ENCODE measurements around the gene PAPPA. TPM values are rescaled to one million over a fixed set of nuclear protein-coding genes. Genes with fewer than 3 reads are reported as not detected.
A peak's percentile ranks its signal among the peaks of the same experiment; 100 is the strongest.

PAPPA gene
- polyA plus RNA-seq, 6 donors from 2014 or later: not detected

DNA sequence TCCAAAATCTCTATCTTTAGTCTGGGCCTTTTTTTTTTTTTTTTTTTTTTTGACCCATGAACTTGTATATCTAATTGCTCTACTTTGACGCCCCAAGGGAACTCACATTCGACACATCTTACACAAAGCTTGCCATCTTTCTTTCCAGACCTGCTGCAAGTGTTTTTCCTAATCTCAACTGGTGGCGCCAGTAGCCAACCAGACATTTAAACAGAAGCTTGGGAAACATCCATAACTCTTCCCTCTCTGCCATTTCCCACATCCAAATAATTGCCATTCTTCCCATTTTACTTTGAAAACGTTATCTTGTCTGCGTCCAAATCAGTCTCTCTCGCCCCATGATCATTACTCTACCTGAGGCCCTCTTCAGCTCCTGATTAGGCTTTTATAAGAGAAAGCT is 130.9 kb downstream of the PAPPA start:
- no peaks in the 10 kb centered on the region for H3K36me3 Mint-ChIP-seq
- H3K4me1 Mint-ChIP-seq: no peaks in the 10 kb centered on the region
- H3K27me3 Mint-ChIP-seq: peaks cover 0 to 8% (median 4%) of the 10 kb centered on the region in 3 donors
- DNase-seq (no peak), ATAC-seq (ENCODE audit: low read depth in 2 of 2) (no peak)
- H3K9me3 Mint-ChIP-seq: peaks cover 0 to 4% (median 2%) of the 10 kb centered on the region in 7 donors
- no peak overlapping the region for H3K27ac Mint-ChIP-seq
- H3K4me3 Mint-ChIP-seq: no peak overlapping the region

- Mint-ChIP-seq H3K27me3 (peaks cover 0 to 8% (median 7%) of the 10 kb centered on the region in 3 donors), H3K4me3 (no peak overlapping the region), H3K27ac (no peak overlapping the region), H3K4me1 (no peaks in the 10 kb centered on the region), H3K9me3 (peaks cover 0 to 2% (median under 1%) of the 10 kb centered on the region in 7 donors), H3K36me3 (no peaks in the 10 kb centered on the region)
- ATAC-seq (ENCODE audit: low read depth in 2 of 2): no peak
- no peak for DNase-seq
These were observed 131.7 kb downstream of the PAPPA start for GRCh38 chr9:116285320-116285719.

DNA sequence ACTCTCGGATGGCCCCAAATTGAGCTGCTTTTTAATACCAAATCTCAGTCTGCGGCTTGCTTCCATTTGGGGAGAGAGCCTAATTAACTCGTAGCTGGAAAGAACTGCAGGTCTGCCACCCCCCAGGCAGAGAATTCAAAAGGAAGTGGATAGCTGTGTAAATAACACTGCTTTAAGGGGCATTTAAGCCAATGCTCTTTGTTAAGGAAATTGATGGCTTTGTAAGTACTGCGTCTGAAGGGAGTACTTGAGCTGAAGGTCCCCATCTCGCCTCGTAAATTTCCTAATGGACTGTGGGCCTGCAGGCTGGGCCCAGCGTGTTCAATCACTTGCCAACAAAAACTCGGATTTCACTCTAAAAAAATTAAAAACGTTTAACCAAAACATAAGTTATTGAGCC is 132.7 kb downstream of the PAPPA start:
- ATAC-seq (ENCODE audit: low read depth in 2 of 2) (no peak), DNase-seq (no peak)
- peaks cover 0 to 13% (median 7%) of the 10 kb centered on the region in 3 donors for H3K27me3 Mint-ChIP-seq
- peaks cover 0 to 3% (median 0%) of the 10 kb centered on the region in 7 donors for H3K9me3 Mint-ChIP-seq
- H3K36me3 Mint-ChIP-seq: no peaks in the 10 kb centered on the region
- no peaks in the 10 kb centered on the region for H3K4me1 Mint-ChIP-seq
- H3K27ac Mint-ChIP-seq: no peak overlapping the region
- H3K4me3 Mint-ChIP-seq: no peak overlapping the region

DNA sequence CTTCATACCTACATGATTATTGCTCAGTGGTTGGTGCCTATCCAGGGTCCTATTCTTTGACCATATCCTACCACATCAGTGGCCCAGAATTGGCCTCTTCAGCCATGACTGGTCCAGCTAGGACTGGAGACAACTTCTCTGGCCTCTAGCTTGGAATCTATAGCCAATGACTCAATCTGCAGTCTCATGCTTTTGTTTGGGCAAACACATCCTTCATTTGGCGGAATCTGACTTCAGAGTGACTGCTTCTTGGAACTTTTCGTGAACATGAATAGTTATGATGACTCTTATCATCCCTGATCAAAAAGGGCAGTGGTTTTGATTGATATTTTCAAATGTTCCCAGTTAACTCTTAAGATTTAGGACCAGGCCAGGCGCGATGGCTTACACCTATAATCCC is 134.1 kb downstream of the PAPPA start:
- no peak for DNase-seq
- Mint-ChIP-seq H3K36me3 (no peaks in the 10 kb centered on the region), H3K27ac (no peak overlapping the region), H3K9me3 (peaks cover 0 to 3% (median 0%) of the 10 kb centered on the region in 7 donors), H3K4me3 (peak overlapping the region in 1 of 8 donors; percentile 10), H3K4me1 (no peaks in the 10 kb centered on the region), H3K27me3 (peaks cover 0 to 13% (median 7%) of the 10 kb centered on the region in 3 donors)
- no peak for ATAC-seq (ENCODE audit: low read depth in 2 of 2)

GRCh38 chr9:116288658-116289057 is 135.1 kb downstream of the PAPPA start:
- no peaks in the 10 kb centered on the region for H3K4me1 Mint-ChIP-seq
- H3K27ac Mint-ChIP-seq: no peak overlapping the region
- DNase-seq: no peak
- peaks cover 0 to 13% (median 7%) of the 10 kb centered on the region in 3 donors for H3K27me3 Mint-ChIP-seq
- peaks cover 0 to 3% (median 0%) of the 10 kb centered on the region in 7 donors for H3K9me3 Mint-ChIP-seq
- no peaks in the 10 kb centered on the region for H3K36me3 Mint-ChIP-seq
- no peak overlapping the region for H3K4me3 Mint-ChIP-seq
- ATAC-seq (ENCODE audit: low read depth in 2 of 2): no peak

DNA sequence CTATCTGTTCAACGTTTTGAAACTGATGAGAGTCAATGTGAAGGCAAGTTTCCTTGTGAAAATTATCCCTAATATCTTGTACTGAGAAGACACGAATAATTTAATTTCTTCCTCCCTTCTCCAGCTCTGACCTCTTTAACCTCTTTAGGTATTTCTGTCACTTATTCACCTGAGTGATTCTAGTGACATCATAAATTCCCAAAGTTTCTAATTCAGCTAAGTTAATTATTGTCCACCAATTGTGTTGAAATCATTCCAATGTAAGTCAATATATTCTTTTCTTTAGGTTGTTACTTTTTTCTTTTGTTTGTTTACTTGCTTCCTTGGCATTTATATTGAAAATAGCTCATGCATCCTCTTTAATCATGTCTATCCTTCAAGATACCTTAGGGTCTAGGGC is 143.8 kb downstream of the PAPPA start:
- no peaks in the 10 kb centered on the region for H3K36me3 Mint-ChIP-seq
- H3K27me3 Mint-ChIP-seq: peaks cover 0 to 8% (median 0%) of the 10 kb centered on the region in 3 donors
- H3K4me1 Mint-ChIP-seq: no peaks in the 10 kb centered on the region
- no peak overlapping the region for H3K4me3 Mint-ChIP-seq
- DNase-seq: no peak
- ATAC-seq (ENCODE audit: low read depth in 2 of 2): no peak
- H3K27ac Mint-ChIP-seq: no peak overlapping the region
- H3K9me3 Mint-ChIP-seq: peaks cover 0 to 5% (median 0%) of the 10 kb centered on the region in 7 donors

- Mint-ChIP-seq H3K36me3 (no peaks in the 10 kb centered on the region), H3K4me3 (no peak overlapping the region), H3K27ac (no peak overlapping the region), H3K27me3 (peaks cover 0 to 8% (median 0%) of the 10 kb centered on the region in 3 donors), H3K9me3 (peaks cover 0 to 5% (median 0%) of the 10 kb centered on the region in 7 donors), H3K4me1 (no peaks in the 10 kb centered on the region)
- DNase-seq (no peak), ATAC-seq (ENCODE audit: low read depth in 2 of 2) (no peak)
These were observed 144.7 kb downstream of the PAPPA start for GRCh38 chr9:116298249-116298648.

- Mint-ChIP-seq H3K36me3 (no peaks in the 10 kb centered on the region), H3K4me1 (no peaks in the 10 kb centered on the region), H3K27ac (no peak overlapping the region), H3K4me3 (no peak overlapping the region), H3K9me3 (peaks cover 0 to 3% (median 2%) of the 10 kb centered on the region in 7 donors), H3K27me3 (peaks cover 0 to 8% (median 0%) of the 10 kb centered on the region in 3 donors)
- no peak for DNase-seq
- ATAC-seq (ENCODE audit: low read depth in 2 of 2): no peak
These were observed 145.3 kb downstream of the PAPPA start for GRCh38 chr9:116298878-116299391.

DNA sequence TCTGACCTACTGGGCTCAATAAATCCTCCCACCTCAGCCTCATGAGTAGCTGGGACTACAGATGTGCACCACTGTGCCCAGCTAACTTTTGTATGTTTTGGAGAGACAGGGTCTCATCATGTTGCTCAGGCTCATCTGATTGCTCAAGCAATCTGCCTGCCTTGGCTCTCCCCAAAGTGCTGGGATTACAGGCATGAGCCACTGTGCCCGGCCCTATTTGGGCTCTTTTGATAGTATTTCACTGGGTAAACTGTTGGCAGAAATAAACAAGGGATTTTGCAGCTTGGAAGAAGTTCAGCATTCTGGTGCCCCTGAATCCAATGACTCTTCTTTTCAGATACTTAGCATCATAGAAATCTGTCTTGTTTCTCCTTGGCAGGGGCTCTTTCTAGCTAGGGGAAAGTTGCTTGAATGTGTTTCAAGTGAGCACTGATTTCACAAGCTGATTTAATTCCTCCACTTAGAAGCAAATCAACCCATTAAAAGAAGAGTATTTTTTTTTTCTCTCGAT is 146.8 kb downstream of the PAPPA start:
- H3K36me3 Mint-ChIP-seq: no peaks in the 10 kb centered on the region
- no peak overlapping the region for H3K27ac Mint-ChIP-seq
- H3K4me3 Mint-ChIP-seq: no peak overlapping the region
- ATAC-seq (ENCODE audit: low read depth in 2 of 2) (no peak), DNase-seq (no peak)
- no peaks in the 10 kb centered on the region for H3K4me1 Mint-ChIP-seq
- H3K9me3 Mint-ChIP-seq: peaks cover 0 to 4% (median 3%) of the 10 kb centered on the region in 7 donors
- peaks cover 0 to 8% (median 0%) of the 10 kb centered on the region in 3 donors for H3K27me3 Mint-ChIP-seq

GRCh38 chr9:116303270-116303669 is 149.7 kb downstream of the PAPPA start:
- Mint-ChIP-seq H3K4me3 (no peak overlapping the region), H3K9me3 (peaks cover 0 to 5% (median 3%) of the 10 kb centered on the region in 7 donors), H3K36me3 (no peaks in the 10 kb centered on the region), H3K27ac (no peak overlapping the region), H3K4me1 (no peaks in the 10 kb centered on the region), H3K27me3 (peaks cover 0 to 8% (median 0%) of the 10 kb centered on the region in 3 donors)
- no peak for ATAC-seq (ENCODE audit: low read depth in 2 of 2)
- no peak for DNase-seq

DNA sequence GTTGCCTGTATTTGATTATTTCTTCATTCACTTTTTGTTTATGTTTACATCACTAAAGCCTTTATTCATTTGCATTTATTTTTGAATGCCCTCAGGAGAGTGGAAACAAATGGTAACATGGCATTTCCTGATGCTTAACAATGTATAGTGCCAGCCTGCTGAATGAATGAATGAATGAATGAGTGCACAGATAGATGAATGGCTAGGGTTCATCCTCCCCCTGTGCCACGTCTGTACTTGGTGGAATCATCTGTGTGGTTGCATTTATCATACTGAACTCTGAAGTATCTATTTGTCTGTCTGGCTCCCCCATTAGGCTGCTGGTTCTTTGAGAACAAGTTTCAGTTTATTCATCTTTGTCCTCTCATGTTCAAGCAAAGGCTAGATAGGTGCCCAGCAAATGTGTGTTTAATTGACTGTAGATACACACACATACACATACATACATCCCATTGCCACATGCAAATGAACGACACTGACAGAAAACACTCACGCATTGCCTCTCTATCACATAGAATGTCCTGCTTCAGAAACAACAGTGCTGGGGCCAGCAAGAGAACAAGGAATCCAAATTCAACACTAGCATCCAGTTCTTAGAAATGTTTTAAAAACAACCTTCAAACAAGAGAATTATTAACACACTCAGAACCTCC is 150.4 kb downstream of the PAPPA start:
- H3K4me1 Mint-ChIP-seq: no peaks in the 10 kb centered on the region
- peaks cover 0 to 8% (median 0%) of the 10 kb centered on the region in 3 donors for H3K27me3 Mint-ChIP-seq
- H3K4me3 Mint-ChIP-seq: no peak overlapping the region
- H3K27ac Mint-ChIP-seq: no peak overlapping the region
- H3K36me3 Mint-ChIP-seq: no peaks in the 10 kb centered on the region
- H3K9me3 Mint-ChIP-seq: peaks cover 0 to 5% (median 3%) of the 10 kb centered on the region in 7 donors
- no peak for ATAC-seq (ENCODE audit: low read depth in 2 of 2)
- no peak for DNase-seq

DNA sequence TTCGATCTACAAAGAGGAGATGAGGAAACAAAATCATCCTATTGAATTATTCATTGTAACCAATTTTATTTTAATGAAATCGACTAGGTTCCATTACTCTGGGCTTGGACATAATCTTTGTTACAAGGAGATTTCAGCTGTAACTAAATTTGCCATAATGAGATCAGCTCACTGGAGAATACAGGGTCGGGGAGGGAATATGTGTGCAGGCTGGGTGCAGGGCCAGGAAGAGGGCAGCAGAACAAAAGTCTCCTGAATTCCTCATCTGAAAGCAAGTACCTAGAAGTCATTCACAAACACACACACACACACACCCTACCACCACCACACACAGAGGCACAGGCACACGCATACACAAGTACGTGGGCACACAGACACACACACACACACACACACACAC is 151.2 kb downstream of the PAPPA start:
- Mint-ChIP-seq H3K4me1 (no peaks in the 10 kb centered on the region), H3K4me3 (no peak overlapping the region), H3K27me3 (peaks cover 0 to 7% (median 0%) of the 10 kb centered on the region in 3 donors), H3K27ac (no peak overlapping the region), H3K9me3 (peaks cover 0 to 9% (median 5%) of the 10 kb centered on the region in 7 donors), H3K36me3 (no peaks in the 10 kb centered on the region)
- no peak for ATAC-seq (ENCODE audit: low read depth in 2 of 2)
- DNase-seq: no peak

DNA sequence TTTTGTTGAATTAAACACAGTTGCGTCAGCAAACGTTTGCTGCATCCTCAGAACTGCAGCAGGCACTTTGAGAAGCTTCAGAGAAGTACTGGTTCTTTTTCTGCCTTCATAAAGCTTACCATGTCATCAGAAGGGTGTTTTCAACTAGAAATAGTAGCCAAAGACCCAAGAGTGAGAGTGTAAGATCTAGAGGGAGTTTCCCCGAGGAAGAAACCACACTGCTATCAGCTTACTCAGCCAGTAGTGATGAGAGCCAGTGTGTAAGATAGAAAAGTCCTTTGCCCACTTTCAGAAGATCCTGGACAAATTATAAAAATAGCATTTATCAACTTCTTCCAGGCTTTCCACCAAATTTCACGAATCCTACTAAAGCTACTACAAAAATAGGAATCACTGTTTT is 154.5 kb downstream of the PAPPA start:
- Mint-ChIP-seq H3K4me1 (no peaks in the 10 kb centered on the region), H3K36me3 (no peaks in the 10 kb centered on the region), H3K27me3 (no peaks in the 10 kb centered on the region), H3K9me3 (peaks cover 3 to 11% (median 7%) of the 10 kb centered on the region in 7 donors), H3K4me3 (no peak overlapping the region), H3K27ac (no peak overlapping the region)
- DNase-seq: no peak
- ATAC-seq (ENCODE audit: low read depth in 2 of 2): no peak

DNA sequence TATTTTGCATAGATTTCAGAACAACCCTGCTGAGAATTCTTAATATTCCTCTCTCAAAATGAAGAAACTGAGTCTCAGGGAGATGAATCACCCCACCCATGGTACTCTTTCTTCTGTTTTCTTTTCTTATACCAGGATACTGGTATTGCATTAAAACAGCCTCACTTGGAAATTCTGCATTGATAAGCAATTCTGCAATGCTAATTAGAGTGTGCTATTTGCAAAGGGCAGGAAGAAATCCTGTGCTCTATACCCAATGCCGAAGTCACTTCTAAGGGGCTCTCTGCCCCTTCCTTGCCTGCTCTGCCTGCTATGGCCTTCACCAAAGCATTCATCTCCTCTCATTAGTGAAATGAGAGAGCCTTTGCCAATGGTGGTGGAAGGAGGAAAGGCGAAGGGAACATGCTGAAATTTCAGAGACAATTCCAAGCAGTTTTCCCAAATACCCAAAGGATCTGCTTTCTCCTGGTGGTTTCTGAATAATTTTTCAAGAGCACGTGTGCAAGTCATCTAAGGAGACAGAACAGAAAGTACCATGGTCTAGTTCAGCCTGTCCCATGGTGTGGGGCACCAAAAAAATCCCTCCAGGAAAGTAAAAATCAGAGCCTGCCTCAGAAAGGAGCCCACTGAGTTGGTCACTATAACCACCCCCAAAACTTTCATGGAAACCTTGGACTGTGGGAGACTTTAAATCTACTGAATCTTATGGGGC is 156.5 kb downstream of the PAPPA start:
- no peaks in the 10 kb centered on the region for H3K36me3 Mint-ChIP-seq
- no peak overlapping the region for H3K4me3 Mint-ChIP-seq
- DNase-seq (no peak), ATAC-seq (ENCODE audit: low read depth in 2 of 2) (no peak)
- H3K27me3 Mint-ChIP-seq: no peaks in the 10 kb centered on the region
- H3K4me1 Mint-ChIP-seq: no peaks in the 10 kb centered on the region
- peaks cover 2 to 12% (median 3%) of the 10 kb centered on the region in 7 donors for H3K9me3 Mint-ChIP-seq
- no peak overlapping the region for H3K27ac Mint-ChIP-seq
